SJCRH30 (cell line): ENCODE data around the gene ZNF567. TPM values are rescaled to one million over a fixed set of nuclear protein-coding genes. Genes with fewer than 3 reads are reported as not detected.
"Not testable (repeated sequence)": the region's sequence is repeated elsewhere in the genome, so short reads cannot be mapped to it uniquely, and the experiment has no call there.

Source experiments
- DNase-seq, 2 experiments: peaks; one replicate each; pipeline ENCODE4 v3.0.0-alpha.2; 2015 to 2020
- H3K27ac ChIP-seq: fragments of 250-450 bp; sonication (Bioruptor Pico); 2 replicates; pipeline ENCODE4 v1.5.1; 2020; ENCODE audit warnings: mild to moderate bottlenecking, moderate library complexity
- H3K27me3 ChIP-seq: fragments of 250-450 bp; sonication (Bioruptor Pico); 2 replicates; pipeline ENCODE4 v1.5.1; 2020; ENCODE audit warnings: mild to moderate bottlenecking, moderate library complexity
- H3K36me3 ChIP-seq: fragments of 250-450 bp; sonication (Bioruptor Pico); 2 replicates; pipeline ENCODE4 v1.5.1; 2020; ENCODE audit warnings: mild to moderate bottlenecking, moderate library complexity
- H3K4me1 ChIP-seq: fragments of 250-450 bp; sonication (Bioruptor Pico); 2 replicates; pipeline ENCODE4 v1.5.1; 2020; ENCODE audit warnings: mild to moderate bottlenecking, moderate library complexity
- H3K4me3 ChIP-seq: fragments of 250-450 bp; sonication (Bioruptor Pico); 2 replicates; pipeline ENCODE4 v1.5.1; 2020; ENCODE audit warnings: mild to moderate bottlenecking, moderate library complexity
- H3K9me3 ChIP-seq: fragments of 250-450 bp; sonication (Bioruptor Pico); replicated peaks from 2 replicates; pipeline ENCODE4 v1.5.1; 2020; ENCODE audit warnings: mild to moderate bottlenecking, moderate library complexity
- total RNA-seq: library from RNA; depleted of rRNA; stranded (reverse); fragments of >200 nt; shearing (Covaris generic); gene quantifications from 2 replicates; pipeline ENCODE4 v1.2.3, GENCODE V29; 2014; rRNA removed

The ZNF567 gene
- total RNA-seq, 1 experiment from 2014 or later: 24.0 TPM

DNA sequence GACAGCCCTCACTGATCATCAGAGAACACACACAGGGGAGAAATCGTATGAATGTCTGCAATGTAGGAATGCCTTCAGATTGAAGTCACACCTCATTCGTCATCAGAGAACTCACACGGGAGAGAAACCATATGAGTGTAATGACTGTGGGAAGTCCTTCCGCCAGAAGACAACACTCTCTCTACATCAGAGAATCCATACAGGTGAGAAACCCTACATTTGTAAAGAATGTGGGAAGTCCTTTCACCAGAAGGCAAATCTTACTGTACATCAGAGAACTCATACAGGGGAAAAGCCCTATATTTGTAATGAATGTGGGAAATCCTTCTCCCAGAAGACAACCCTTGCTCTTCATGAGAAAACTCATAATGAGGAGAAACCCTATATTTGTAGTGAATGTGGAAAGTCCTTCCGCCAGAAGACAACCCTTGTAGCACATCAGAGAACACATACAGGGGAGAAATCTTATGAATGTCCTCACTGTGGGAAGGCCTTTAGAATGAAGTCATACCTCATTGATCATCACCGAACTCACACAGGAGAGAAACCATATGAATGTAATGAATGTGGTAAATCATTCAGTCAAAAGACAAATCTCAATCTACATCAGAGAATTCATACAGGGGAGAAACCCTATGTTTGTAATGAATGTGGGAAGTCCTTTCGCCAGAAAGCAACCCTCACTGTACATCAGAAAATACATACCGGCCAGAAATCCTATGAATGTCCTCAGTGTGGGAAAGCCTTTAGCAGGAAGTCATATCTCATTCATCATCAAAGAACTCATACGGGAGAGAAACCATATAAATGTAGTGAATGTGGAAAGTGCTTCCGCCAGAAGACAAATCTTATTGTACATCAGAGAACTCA is 32.5 kb downstream of the ZNF567 start:
- Histone ChIP-seq H3K4me1 (no peaks in the 10 kb centered on the region), H3K9me3 (peaks cover 71% of the 10 kb centered on the region), H3K27me3 (no peaks in the 10 kb centered on the region), H3K36me3 (peaks cover 81% of the 10 kb centered on the region), H3K4me3 (no peak overlapping the region), H3K27ac (no peak overlapping the region)
- peak in 1 of 2 experiments; percentile 30 for DNase-seq

DNA sequence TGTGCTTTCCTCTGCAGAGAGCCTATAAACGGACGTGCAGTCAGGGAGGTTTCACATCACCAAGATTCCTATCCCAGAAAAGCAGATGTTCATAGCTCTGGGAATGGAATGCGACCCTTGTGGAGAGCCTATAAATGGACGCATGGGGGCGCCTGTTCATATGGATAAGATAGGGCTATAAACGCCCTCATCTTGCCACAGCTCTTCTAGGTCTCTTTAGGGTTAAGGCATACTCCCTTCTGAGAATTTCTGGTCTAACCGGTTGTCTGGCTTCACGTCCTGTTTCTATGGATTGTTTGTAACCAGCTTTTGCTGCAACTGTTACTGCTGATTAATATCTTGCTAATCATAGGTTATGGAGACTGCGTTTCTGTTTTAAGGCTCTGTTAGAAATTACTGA is 48.8 kb downstream of the ZNF567 start:
- H3K4me1 ChIP-seq, DNase-seq, H3K36me3 ChIP-seq, H3K27me3 ChIP-seq, H3K4me3 ChIP-seq, H3K27ac ChIP-seq: not testable (repeated sequence)
- peaks cover 31% of the 10 kb centered on the region for H3K9me3 ChIP-seq

DNA sequence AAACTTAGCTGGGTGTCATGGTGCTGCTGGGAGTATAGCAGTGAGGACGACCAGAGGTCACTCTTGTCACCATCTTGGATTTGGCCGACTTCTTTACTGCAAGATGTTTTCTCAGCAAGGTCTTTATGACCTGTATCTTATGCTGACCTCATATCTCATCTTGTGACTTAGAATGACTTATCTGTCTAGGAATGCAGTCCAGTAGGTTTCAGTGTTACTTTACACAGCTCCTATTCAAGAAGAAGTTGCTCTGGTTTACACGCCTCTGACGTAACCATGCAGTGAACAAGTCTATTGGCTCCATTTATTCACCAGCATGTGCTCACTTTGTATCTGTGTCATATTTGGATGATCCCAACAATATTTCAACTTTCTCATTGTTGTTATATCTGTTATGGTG is 58.5 kb downstream of the ZNF567 start:
- Histone ChIP-seq H3K27me3 (no peaks in the 10 kb centered on the region), H3K4me3 (no peak overlapping the region), H3K9me3 (peaks cover 54% of the 10 kb centered on the region), H3K27ac (no peak overlapping the region), H3K4me1 (no peaks in the 10 kb centered on the region), H3K36me3 (peaks cover 70% of the 10 kb centered on the region)
- DNase-seq: no peak

DNA sequence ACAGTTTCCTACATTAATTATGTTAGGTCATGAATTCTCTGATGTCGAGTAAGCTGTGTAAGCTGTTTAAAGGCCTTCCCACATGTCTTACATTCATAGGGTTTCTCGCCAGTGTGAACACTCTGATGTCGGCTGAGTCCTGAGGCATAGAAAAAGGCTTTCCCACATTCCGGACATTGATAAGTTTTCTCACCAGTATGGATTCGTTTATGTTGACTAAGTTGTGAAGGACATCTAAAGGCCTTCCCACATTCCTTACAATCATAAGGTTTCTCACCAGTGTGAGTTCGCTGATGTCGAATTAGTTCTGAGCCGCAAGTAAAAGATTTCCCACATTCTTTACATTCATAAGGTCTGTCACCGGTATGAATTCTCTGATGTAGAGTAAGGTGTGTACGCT is 60.3 kb downstream of the ZNF567 start:
- H3K36me3 ChIP-seq: peaks cover 88% of the 10 kb centered on the region
- H3K4me3 ChIP-seq: no peak overlapping the region
- H3K4me1 ChIP-seq: no peaks in the 10 kb centered on the region
- H3K27ac ChIP-seq: no peak overlapping the region
- H3K27me3 ChIP-seq: no peaks in the 10 kb centered on the region
- peaks cover 68% of the 10 kb centered on the region for H3K9me3 ChIP-seq
- DNase-seq: no peak

DNA sequence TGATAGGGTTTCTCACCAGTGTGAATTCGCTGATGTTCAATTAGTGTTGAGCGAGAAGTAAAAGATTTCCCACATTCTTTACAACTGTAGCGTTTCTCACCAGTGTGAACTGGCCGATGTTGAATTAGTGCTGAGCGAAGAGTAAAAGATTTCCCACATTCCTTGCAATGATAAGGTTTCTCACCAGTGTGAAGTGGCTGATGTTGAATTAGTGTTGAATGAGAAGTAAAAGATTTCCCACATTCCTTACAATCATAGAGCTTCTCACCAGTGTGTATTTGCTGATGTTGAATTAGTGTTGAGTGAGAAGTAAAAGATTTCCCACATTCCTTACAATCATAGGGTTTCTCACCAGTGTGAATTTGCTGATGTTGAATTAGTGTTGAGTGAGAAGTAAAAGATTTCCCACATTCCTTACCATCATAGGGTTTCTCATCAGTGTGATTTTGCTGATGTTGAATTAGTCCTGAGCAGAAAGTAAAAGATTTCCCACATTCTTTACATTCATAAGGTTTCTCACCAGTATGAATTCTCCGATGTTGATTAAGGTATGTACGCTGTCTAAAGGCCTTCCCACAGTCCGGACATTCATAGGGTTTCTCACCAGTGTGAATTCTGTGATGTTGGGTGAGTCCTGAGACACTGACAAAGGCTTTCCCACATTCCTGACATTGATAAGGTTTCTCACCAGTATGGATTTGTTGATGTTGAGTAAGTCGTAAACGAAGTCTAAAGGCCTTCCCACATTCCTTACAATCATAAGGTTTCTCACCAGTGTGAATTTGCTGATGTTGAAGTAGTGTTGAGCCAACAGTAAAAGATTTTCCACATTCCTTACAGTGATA is 61.2 kb downstream of the ZNF567 start:
- no peak overlapping the region for H3K4me3 ChIP-seq
- H3K36me3 ChIP-seq: peaks cover 97% of the 10 kb centered on the region
- no peaks in the 10 kb centered on the region for H3K27me3 ChIP-seq
- peaks cover 69% of the 10 kb centered on the region for H3K9me3 ChIP-seq
- H3K27ac ChIP-seq: no peak overlapping the region
- no peak for DNase-seq
- H3K4me1 ChIP-seq: no peaks in the 10 kb centered on the region

DNA sequence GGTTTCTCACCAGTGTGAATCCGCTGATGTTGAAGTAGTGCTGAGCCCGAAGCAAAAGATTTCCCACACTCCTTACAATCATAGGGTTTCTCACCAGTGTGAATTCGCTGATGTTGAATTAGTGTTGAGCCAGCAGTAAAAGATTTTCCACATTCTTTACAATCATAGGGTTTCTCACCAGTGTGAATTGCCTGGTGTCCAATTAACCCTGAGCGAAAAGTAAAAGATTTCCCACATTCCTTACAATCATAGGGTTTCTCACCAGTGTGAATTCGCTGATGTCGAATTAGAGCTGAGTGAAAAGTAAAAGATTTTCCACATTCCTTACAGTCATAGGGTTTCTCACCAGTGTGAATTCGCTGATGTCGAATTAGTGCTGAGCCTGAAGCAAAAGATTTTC is 62.2 kb downstream of the ZNF567 start:
- H3K27me3 ChIP-seq, DNase-seq, H3K4me1 ChIP-seq, H3K4me3 ChIP-seq, H3K27ac ChIP-seq: not testable (repeated sequence)
- Histone ChIP-seq H3K9me3 (peaks cover 69% of the 10 kb centered on the region), H3K36me3 (peaks cover 97% of the 10 kb centered on the region)

DNA sequence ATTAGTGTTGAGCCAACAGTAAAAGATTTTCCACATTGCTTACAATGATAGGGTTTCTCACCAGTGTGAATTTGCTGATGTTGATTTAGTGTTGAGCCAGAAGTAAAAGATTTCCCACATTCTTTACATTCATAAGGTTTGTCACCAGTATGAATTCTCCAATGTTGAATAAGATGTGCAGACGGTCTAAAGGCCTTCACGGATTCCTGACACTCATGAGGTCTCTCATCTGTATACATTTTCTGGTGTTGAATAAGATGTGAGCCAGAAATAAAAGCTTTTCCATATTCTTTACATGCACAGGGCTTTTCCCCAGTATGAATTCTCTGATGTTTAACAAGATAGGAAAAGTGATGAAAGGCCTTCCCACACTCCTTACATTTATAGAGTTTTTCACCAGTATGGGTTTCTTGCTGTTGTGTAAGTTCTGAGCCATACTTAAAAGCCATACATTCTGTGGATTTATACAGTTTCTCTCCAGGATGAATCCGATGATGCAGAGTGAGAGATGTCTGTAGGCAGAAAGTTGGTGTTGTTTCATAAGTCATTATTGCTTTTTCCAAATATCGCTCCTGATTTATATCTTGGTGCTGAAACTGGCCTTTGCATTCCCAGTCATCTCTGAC is 62.8 kb downstream of the ZNF567 start:
- peaks cover 71% of the 10 kb centered on the region for H3K9me3 ChIP-seq
- DNase-seq: no peak
- H3K36me3 ChIP-seq: peaks cover 97% of the 10 kb centered on the region

More for the DNA sequence above, 62.8 kb downstream of the ZNF567 start:
- H3K4me1 ChIP-seq: no peaks in the 10 kb centered on the region
- H3K4me3 ChIP-seq: no peak overlapping the region
- H3K27me3 ChIP-seq: no peaks in the 10 kb centered on the region
- no peak overlapping the region for H3K27ac ChIP-seq

Other genes starting within 250 kb of the ZNF567 start
- 17.8 and 20.9 TPM in 2 replicates for gene ZNF566, start 198.1 kb upstream of the ZNF567 start, total RNA-seq
- 24.0 and 28.2 TPM in 2 replicates for gene ZNF260, start 159.3 kb upstream of the ZNF567 start, total RNA-seq
- 12.6 and 16.9 TPM in 2 replicates for gene ZNF529, start 114.3 kb upstream of the ZNF567 start, total RNA-seq
- 13.3 and 16.5 TPM in 2 replicates for gene ZNF382, start 82.3 kb upstream of the ZNF567 start, total RNA-seq
- 10.2 and 12.0 TPM in 2 replicates for gene ZNF461, start 20.8 kb upstream of the ZNF567 start, total RNA-seq
- gene ZNF850, start 85.2 kb downstream of the ZNF567 start, total RNA-seq: 24.0 and 28.6 TPM in 2 replicates
- gene ZNF790, start 150.8 kb downstream of the ZNF567 start, total RNA-seq: 6.0 and 6.3 TPM in 2 replicates
- 7.2 and 8.1 TPM in 2 replicates for gene ZNF345, start 163.3 kb downstream of the ZNF567 start, total RNA-seq
- gene ZNF829, start 228.7 kb downstream of the ZNF567 start, total RNA-seq: 7.0 and 9.5 TPM in 2 replicates
- gene ZNF568, start 228.7 kb downstream of the ZNF567 start, total RNA-seq: 14.3 and 17.0 TPM in 2 replicates